ENCODE results near the gene MRPL53.

The MRPL53 gene

DNA sequence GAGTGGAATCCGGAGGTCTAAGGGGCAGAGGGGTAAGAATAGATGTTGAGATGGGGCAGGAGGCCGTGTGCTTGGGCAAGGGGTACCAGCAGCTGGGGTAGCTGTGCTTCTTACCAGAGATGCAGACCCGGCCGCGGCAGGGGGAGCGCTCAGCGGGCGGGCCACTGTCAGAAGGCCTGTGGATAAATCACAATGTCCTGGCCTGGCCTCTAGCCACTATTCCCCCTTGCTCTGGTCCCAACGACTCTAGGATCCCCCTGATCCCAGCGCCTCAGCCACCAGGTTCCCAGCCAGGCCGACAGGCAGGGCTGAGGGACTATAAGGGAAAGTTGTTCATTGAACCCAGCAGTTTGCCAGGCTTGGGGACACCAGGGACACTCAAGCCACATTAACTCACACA is 42.0 kb downstream of the MRPL53 start:
- TF ChIP-seq CTCF (conservative IDR thresholded peaks at IDR 0.05; ENCODE audit: low read depth, low read length): no peak
- DNase-seq (ENCODE audit: low read depth): no peak
- no peak overlapping the region for H3K4me3 ChIP-seq (ENCODE audit: low read depth, low read length)

DNA sequence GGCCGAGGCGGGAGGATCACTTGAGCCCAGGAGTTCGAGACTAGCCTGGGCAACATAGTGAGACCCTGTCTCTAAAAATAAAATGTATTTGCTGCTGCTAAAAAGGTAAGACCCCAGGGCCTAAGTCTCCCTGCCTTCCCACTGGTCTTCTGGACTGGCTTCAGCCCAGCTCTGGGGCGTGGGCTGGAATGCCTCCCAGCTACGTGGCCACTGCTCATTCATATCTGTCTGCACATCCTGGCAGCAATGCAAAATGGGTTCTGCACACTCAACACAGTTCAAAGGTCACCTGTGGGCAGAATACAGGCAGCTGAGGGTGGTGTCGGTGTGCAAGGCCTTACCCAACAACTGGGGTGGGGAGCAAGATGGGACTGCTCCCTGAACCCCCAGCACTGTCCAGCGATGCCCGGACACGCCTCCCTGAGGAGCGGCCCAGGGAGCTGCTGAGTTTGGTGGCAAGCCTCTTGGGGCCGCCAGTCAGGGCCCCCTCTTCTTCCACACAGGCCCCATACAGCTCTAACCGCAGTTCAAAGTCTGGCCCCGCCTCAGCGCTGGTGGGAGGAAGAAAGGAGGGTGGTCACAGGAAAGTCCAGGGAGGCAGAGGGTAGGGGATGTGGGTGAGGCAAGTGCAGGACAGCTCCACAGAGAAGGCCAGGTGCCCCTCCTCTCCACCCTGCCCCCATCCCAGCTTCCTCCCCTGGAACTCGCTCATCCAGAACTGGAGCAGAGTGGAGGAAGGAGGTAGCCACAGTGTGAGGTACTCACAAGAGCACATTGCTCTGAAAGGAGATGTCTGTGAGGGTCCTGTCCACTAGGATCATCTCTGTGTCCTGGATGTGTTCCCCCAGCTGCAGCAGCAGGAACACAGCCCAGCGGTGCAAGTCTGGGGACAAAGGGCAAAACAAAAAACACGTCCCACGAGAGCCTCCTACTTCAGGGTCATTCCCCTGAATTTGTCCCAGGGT is 42.7 kb downstream of the MRPL53 start:
- no peak for DNase-seq (ENCODE audit: low read depth)
- no peak for TF ChIP-seq CTCF (conservative IDR thresholded peaks at IDR 0.05; ENCODE audit: low read depth, low read length)
- H3K4me3 ChIP-seq (ENCODE audit: low read depth, low read length): no peak overlapping the region

GRCh38 chr2:74428675-74429074 is 43.8 kb downstream of the MRPL53 start:
- no peak for TF ChIP-seq CTCF (conservative IDR thresholded peaks at IDR 0.05; ENCODE audit: low read depth, low read length)
- H3K4me3 ChIP-seq (ENCODE audit: low read depth, low read length): no peak overlapping the region
- DNase-seq (ENCODE audit: low read depth): no peak

DNA sequence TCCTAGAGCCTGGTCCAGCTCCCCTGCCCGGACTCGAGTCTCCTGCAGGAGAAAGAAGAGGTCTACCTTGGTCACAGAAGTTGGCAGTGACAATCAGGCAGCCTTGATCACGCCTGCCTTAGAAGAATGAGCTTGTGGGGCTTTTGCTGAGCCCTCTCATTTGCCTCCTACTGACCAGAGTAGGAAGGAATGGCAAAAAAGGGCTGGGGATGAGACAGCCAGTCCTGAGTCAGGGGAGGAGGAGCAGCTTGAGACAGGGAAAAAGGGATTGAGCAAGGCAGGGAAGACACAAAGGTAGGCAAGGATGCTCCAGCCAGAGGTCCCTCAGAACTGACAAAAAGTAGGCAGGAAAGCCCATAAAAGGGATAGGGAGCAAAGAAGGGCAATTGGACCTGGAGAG is 44.9 kb downstream of the MRPL53 start:
- DNase-seq (ENCODE audit: low read depth): no peak
- no peak for TF ChIP-seq CTCF (conservative IDR thresholded peaks at IDR 0.05; ENCODE audit: low read depth, low read length)
- no peak overlapping the region for H3K4me3 ChIP-seq (ENCODE audit: low read depth, low read length)

DNA sequence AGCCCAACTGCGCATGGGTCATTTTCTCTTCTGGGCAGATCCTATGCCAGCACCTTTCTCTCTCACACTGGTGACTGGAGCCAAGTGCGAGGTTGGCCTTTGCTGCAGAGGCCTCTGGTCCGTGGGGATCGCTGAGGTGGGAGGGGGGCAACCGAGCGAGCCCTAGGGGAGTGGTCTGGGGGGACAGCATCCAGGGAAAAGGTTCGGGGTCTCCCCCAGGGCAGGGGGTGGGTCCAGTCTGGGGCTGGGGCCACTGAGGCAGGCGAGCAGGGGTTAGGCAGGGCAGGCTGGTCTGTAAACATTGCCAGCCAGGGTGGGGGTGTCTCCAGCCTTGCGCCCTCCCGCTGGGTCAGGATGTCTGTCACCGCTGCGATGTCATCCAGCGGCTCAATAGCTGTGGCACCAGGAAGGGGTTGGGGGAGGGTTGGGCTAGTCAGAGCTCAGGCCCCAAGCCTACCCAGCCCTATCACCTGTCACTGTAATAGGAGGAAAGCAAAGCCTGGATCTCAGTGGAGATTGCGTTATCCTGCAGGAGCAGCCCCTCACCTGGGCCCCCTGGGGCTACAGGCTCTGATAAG is 46.2 kb downstream of the MRPL53 start:
- no peak overlapping the region for H3K4me3 ChIP-seq (ENCODE audit: low read depth, low read length)
- no peak for TF ChIP-seq CTCF (conservative IDR thresholded peaks at IDR 0.05; ENCODE audit: low read depth, low read length)

GRCh38 chr2:74425523-74425922 is 47.0 kb downstream of the MRPL53 start:
- H3K4me3 ChIP-seq (ENCODE audit: low read depth, low read length): no peak overlapping the region
- DNase-seq (ENCODE audit: low read depth): no peak
- no peak for TF ChIP-seq CTCF (conservative IDR thresholded peaks at IDR 0.05; ENCODE audit: low read depth, low read length)

More for the DNA sequence above, 46.2 kb downstream of the MRPL53 start:
- no peak for DNase-seq (ENCODE audit: low read depth)

All from choroid plexus epithelial cell (primary cell).